GM12878 (cell line): ENCODE measurements around the gene FADS3. TPM values are rescaled to one million over a fixed set of nuclear protein-coding genes. Genes with fewer than 3 reads are reported as not detected.

Experiments used
- CHD1 ChIP-seq: IDR thresholded peaks from 2 replicates; pipeline ENCODE4 v1.6.1; 2012; ENCODE audit warnings: low read depth, low read length, improper control_type of control experiment
- JUND ChIP-seq: IDR thresholded peaks from 2 replicates; pipeline ENCODE4 v1.6.1; 2012; ENCODE audit warnings: low read depth, mild to moderate bottlenecking, low read length, improper control_type of control experiment, moderate library complexity
- MTA3 ChIP-seq: IDR thresholded peaks from 2 replicates; pipeline ENCODE4 v1.6.1; 2012; ENCODE audit warnings: low read length, inconsistent platforms, borderline replicate concordance
- NRF1 ChIP-seq: conservative IDR thresholded peaks from 2 replicates; pipeline ENCODE4 v1.6.1; 2011; ENCODE audit warnings: mild to moderate bottlenecking, low read depth, low read length, improper control_type of control experiment
- POLR2AphosphoS2 ChIP-seq: IDR thresholded peaks from 2 replicates; pipeline ENCODE4 v1.6.1; 2011; ENCODE audit warnings: low read depth, mild to moderate bottlenecking, low read length, improper control_type of control experiment, moderate library complexity
- POLR2AphosphoS5 ChIP-seq: IDR thresholded peaks from 2 replicates; pipeline ENCODE4 v1.6.1; 2011; ENCODE audit warnings: mild to moderate bottlenecking, low read length, inconsistent platforms
- RBBP5 ChIP-seq: fragments of 200-600 bp; sonication (generic); conservative IDR thresholded peaks from 2 replicates; pipeline ENCODE4 v1.6.1; 2016
- RFX5 ChIP-seq: IDR thresholded peaks from 2 replicates; pipeline ENCODE4 v1.6.1; 2011; ENCODE audit warnings: low read depth, low read length, improper control_type of control experiment
- SP1 ChIP-seq: IDR thresholded peaks from one replicate; pipeline ENCODE4 v1.6.1; 2011; ENCODE audit warnings: low read depth, low read length
- SRF ChIP-seq, 2 experiments: IDR thresholded peaks; 2 replicates each; pipeline ENCODE4 v1.6.1; 2011; ENCODE audit warnings: low read depth in 2 of 2, low read length in 2 of 2, mild to moderate bottlenecking in 1 of 2, moderate library complexity in 1 of 2
- ZBED1 ChIP-seq: IDR thresholded peaks from 2 replicates; pipeline ENCODE4 v1.6.1; 2016; ENCODE audit warnings: borderline replicate concordance
- polyA plus RNA-seq, 11 experiments: library from polyadenylated mRNA; depleted of rRNA in 4 of 11; unstranded in 6 of 11; stranded (reverse) in 5 of 11; fragments of >200 nt; fragmentation: Nextera tagmentation in 4 of 11; fragmentation: Illumina TruSeq in 1 of 11; extraction: Ambion mirVana in 4 of 11; extraction: Trizol in 1 of 11; gene quantifications; 1 replicate in 1 of 11; 2 replicates in 10 of 11; pipeline versions ENCODE4 v1.2.1 to v1.2.3, GENCODE V29; 2011 to 2016; ENCODE audit warnings: inconsistent platforms in 2 of 11, missing spikeins in 2 of 11, low read depth in 1 of 11
- total RNA-seq, 4 experiments: library from RNA; depleted of rRNA in 3 of 4; stranded (reverse); fragments of >200 nt in 3 of 4; fragmentation: Illumina TruSeq in 1 of 4; extraction: Trizol in 1 of 4; gene quantifications; 2 replicates each; pipeline versions ENCODE4 v1.2.1 to v1.2.3, GENCODE V29; 2013 to 2021
- TF ChIP-seq, protein P1 (sequence below): fragments of 450-650 bp; IDR thresholded peaks from 2 replicates; pipeline ENCODE4 v1.6.1; 2017; ENCODE audit warnings: low read depth, mild to moderate bottlenecking, moderate library complexity
- TF ChIP-seq, protein P2 (sequence below): fragments of 450-650 bp; IDR thresholded peaks from 2 replicates; pipeline ENCODE4 v1.6.1; 2017; ENCODE audit warnings: antibody characterized with exemption, mild to moderate bottlenecking, moderate library complexity
- TF ChIP-seq, protein P3 (sequence below): fragments of 450-650 bp; IDR thresholded peaks from 2 replicates; pipeline ENCODE4 v1.6.1; 2017; ENCODE audit warnings: mild to moderate bottlenecking, low read depth, inconsistent platforms; ENCODE audit not compliant: poor library complexity, severe bottlenecking
- TF ChIP-seq, protein P4 (sequence below): IDR thresholded peaks from 2 replicates; pipeline ENCODE4 v1.6.1; 2012; ENCODE audit warnings: low read depth, low read length, improper control_type of control experiment
- TF ChIP-seq, protein P5 (sequence below): fragments of 450-650 bp; IDR thresholded peaks from 2 replicates; pipeline ENCODE4 v1.6.1; 2017; ENCODE audit warnings: mild to moderate bottlenecking, moderate library complexity

The FADS3 gene
- total and polyA plus RNA-seq, 10 of the 15 experiments (the other 5 are each of a cell fraction or from before 2014, with no cell fraction given): 0.23 to 8.1 (median 4.2) TPM

DNA sequence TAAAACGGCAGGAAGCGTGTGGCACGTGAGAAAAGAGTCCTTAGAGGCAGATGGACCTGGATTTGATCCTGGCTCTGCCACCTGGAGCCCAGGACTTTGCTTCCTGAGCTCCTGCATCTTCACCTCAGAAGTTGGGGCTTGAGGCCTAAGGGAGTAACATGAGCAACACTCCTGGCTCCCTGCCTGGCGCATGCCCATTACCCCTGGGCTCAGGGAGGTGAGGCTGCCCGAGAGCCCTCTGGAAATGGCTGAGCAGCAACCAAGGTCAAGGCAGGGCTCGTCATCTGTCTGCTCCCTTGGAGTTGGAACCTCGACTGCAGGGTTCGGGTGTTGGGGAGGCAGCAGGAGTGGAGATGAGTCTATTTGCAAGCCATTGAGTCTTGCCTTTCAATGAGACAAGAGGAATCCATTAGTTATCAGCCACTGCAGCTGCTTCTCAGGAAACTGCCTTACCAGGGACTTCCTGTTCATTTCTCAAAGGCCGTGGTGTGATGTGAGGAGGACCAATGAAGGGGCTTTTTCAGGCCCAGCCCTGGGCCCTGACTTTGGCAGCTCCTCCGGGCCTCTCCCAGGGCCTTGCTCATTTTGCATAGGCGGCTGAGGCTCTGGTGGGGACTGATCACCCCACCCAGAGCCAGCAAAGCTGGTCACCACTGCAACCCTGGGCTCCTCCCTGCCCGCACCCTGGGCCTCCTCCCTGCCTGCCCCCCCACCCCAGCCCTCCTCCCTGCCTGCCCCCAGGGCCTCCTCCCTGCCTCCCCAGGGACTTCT is 56.9 kb downstream of the FADS3 start (continued):
- TF ChIP-seq, protein P1, sequence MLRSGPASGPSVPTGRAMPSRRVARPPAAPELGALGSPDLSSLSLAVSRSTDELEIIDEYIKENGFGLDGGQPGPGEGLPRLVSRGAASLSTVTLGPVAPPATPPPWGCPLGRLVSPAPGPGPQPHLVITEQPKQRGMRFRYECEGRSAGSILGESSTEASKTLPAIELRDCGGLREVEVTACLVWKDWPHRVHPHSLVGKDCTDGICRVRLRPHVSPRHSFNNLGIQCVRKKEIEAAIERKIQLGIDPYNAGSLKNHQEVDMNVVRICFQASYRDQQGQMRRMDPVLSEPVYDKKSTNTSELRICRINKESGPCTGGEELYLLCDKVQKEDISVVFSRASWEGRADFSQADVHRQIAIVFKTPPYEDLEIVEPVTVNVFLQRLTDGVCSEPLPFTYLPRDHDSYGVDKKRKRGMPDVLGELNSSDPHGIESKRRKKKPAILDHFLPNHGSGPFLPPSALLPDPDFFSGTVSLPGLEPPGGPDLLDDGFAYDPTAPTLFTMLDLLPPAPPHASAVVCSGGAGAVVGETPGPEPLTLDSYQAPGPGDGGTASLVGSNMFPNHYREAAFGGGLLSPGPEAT: no peak
- TF ChIP-seq, protein P2, sequence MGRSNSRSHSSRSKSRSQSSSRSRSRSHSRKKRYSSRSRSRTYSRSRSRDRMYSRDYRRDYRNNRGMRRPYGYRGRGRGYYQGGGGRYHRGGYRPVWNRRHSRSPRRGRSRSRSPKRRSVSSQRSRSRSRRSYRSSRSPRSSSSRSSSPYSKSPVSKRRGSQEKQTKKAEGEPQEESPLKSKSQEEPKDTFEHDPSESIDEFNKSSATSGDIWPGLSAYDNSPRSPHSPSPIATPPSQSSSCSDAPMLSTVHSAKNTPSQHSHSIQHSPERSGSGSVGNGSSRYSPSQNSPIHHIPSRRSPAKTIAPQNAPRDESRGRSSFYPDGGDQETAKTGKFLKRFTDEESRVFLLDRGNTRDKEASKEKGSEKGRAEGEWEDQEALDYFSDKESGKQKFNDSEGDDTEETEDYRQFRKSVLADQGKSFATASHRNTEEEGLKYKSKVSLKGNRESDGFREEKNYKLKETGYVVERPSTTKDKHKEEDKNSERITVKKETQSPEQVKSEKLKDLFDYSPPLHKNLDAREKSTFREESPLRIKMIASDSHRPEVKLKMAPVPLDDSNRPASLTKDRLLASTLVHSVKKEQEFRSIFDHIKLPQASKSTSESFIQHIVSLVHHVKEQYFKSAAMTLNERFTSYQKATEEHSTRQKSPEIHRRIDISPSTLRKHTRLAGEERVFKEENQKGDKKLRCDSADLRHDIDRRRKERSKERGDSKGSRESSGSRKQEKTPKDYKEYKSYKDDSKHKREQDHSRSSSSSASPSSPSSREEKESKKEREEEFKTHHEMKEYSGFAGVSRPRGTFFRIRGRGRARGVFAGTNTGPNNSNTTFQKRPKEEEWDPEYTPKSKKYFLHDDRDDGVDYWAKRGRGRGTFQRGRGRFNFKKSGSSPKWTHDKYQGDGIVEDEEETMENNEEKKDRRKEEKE: no peak
- TF ChIP-seq NRF1 (no peak), RFX5 (no peak), JUND (no peak), SRF (IDR thresholded peaks at IDR 0.05; ENCODE audit: low read depth in 2 of 2, low read length in 2 of 2) (peak; percentile 86 to 96), POLR2AphosphoS2 (0 out of 2 replicates have a peak, but pooled peaks have one; percentile 41), SP1 (peak; percentile 47), ZBED1 (no peak), MTA3 (peak; percentile 60; the same call in 1 of the 2 replicates), CHD1 (no peak), RBBP5 (no peak), POLR2AphosphoS5 (peak; percentile 80)
- TF ChIP-seq, protein P3, sequence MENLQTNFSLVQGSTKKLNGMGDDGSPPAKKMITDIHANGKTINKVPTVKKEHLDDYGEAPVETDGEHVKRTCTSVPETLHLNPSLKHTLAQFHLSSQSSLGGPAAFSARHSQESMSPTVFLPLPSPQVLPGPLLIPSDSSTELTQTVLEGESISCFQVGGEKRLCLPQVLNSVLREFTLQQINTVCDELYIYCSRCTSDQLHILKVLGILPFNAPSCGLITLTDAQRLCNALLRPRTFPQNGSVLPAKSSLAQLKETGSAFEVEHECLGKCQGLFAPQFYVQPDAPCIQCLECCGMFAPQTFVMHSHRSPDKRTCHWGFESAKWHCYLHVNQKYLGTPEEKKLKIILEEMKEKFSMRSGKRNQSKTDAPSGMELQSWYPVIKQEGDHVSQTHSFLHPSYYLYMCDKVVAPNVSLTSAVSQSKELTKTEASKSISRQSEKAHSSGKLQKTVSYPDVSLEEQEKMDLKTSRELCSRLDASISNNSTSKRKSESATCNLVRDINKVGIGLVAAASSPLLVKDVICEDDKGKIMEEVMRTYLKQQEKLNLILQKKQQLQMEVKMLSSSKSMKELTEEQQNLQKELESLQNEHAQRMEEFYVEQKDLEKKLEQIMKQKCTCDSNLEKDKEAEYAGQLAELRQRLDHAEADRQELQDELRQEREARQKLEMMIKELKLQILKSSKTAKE: no peak
- TF ChIP-seq, protein P4, sequence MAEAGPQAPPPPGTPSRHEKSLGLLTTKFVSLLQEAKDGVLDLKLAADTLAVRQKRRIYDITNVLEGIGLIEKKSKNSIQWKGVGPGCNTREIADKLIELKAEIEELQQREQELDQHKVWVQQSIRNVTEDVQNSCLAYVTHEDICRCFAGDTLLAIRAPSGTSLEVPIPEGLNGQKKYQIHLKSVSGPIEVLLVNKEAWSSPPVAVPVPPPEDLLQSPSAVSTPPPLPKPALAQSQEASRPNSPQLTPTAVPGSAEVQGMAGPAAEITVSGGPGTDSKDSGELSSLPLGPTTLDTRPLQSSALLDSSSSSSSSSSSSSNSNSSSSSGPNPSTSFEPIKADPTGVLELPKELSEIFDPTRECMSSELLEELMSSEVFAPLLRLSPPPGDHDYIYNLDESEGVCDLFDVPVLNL: 0 out of 2 replicates have a peak, but pooled peaks have one; percentile 12
- TF ChIP-seq, protein P5, sequence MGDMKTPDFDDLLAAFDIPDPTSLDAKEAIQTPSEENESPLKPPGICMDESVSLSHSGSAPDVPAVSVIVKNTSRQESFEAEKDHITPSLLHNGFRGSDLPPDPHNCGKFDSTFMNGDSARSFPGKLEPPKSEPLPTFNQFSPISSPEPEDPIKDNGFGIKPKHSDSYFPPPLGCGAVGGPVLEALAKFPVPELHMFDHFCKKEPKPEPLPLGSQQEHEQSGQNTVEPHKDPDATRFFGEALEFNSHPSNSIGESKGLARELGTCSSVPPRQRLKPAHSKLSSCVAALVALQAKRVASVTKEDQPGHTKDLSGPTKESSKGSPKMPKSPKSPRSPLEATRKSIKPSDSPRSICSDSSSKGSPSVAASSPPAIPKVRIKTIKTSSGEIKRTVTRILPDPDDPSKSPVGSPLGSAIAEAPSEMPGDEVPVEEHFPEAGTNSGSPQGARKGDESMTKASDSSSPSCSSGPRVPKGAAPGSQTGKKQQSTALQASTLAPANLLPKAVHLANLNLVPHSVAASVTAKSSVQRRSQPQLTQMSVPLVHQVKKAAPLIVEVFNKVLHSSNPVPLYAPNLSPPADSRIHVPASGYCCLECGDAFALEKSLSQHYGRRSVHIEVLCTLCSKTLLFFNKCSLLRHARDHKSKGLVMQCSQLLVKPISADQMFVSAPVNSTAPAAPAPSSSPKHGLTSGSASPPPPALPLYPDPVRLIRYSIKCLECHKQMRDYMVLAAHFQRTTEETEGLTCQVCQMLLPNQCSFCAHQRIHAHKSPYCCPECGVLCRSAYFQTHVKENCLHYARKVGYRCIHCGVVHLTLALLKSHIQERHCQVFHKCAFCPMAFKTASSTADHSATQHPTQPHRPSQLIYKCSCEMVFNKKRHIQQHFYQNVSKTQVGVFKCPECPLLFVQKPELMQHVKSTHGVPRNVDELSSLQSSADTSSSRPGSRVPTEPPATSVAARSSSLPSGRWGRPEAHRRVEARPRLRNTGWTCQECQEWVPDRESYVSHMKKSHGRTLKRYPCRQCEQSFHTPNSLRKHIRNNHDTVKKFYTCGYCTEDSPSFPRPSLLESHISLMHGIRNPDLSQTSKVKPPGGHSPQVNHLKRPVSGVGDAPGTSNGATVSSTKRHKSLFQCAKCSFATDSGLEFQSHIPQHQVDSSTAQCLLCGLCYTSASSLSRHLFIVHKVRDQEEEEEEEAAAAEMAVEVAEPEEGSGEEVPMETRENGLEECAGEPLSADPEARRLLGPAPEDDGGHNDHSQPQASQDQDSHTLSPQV: no peak
